GM08714 (cell line): Measurements from ENCODE around the gene HIVEP3.

Experiments used
- H3K4me3 ChIP-seq: fragments of 200-500 bp; sonication (Bioruptor generic); 2 replicates; pipeline ENCODE4 v1.5.1; 2014; ENCODE audit warnings: mild to moderate bottlenecking, low read length, inconsistent platforms
- ZNF274 ChIP-seq: IDR thresholded peaks from 2 replicates; pipeline ENCODE4 v1.6.1; 2012; ENCODE audit warnings: mild to moderate bottlenecking, low read depth, low read length

HIVEP3 gene

DNA sequence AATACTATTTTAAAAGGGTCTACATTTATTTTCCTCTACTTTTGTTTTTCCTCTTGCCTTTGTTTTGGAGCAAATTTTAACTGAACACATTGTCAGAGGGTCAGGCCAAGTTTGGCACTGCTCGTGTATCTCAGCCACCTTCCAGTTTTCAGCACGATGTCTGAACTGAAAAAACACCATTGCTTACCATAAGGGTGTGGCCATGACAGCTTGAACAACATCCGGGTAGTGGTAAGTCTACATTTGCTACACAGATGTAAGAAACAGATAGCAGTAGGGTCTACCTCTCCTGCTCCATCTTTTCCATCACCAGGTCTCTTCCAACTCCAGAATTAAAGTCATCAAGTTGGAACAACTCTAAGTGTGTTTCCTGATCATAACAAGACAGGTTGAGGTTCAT, 4.2 kb downstream of the HIVEP3 start:
- TF ChIP-seq ZNF274: no peak
- H3K4me3 ChIP-seq: no peak overlapping the region

DNA sequence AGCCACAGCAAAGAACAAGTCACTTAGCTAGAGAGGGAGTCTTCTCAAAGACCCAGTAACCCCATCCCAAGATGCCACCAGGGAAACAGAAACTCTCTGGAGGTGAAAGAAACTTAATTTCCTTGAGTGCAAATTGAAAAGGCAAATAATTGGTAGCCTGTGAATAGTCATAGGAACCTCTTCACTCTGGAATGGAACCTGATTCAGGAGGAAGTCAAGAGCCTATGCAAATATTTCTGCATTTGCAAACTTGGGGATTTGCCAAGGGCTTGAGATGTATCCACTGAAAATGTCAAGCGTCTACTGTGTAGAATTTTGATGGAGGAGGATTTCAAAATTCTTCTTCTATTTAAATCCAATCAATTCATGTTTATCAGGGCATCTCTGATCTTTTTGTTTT, 5.7 kb downstream of the HIVEP3 start:
- no peak overlapping the region for H3K4me3 ChIP-seq
- TF ChIP-seq ZNF274: no peak

DNA sequence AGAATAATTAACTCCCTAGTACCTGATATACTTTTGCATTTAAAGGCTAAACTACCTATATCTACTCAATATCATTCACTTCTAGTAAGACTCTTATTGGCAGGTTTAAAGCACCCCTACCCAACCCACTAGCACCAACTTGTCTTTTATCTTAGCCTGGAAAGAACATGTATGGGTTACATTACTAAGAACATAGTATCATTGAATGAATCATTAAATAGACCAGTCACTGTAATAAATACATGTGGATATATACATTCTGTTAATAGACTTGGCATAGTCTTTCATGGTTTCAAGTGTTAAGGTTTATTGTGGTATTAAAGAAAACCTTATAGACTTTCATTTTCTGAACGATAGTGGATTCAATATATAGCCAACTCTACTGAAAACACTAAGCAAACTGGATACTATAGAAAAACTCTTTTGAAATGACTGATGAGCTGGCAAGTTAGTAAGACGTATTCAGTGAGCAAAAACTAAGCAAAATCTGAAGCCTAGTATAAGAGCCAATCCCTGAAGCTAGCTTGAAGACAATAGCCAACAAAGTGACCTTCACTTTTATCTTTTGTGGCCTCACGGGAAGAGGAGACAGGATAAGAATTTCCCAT, 10.3 kb downstream of the HIVEP3 start:
- no peak for TF ChIP-seq ZNF274
- no peak overlapping the region for H3K4me3 ChIP-seq

DNA sequence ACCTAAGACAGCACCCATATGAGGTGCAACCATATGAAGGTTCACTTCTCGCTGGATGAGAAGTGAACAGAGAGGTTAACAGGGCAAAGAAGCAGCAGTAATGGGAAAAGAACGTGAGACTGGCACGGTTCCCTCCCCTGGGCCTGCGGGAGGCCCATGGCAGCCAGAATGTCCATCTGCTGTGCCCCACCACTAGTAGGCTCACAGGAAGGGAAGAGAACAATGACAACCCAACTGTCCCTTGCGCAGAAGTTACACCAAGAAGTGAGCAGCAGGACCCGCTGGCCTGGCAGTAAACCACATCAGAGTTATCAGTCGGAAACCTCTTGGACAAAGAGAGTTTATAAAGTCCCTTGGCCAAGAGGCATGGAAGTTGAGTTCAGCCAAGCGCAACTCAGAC, 11.3 kb downstream of the HIVEP3 start:
- no peak overlapping the region for H3K4me3 ChIP-seq
- TF ChIP-seq ZNF274: no peak

DNA sequence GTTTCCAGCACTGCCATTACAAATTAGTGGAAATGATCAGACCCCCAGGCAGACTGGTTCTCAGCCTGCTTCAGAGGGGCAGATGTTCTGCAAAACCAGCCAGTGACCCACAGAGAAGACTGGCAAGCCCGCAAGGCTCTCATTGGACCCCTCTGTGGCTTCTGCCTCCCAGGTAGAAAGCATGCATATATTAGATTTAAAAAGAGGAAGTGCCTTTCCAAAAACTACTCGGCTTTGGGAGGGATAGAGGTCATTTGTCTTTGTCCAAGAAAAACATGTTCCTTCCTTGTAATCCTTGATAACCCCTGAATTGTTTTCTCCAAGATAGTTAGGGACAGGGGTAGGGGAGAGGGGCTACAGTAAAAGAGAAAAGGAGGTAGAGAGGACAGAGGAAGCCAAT, 11.8 kb downstream of the HIVEP3 start:
- H3K4me3 ChIP-seq: no peak overlapping the region
- TF ChIP-seq ZNF274: no peak

DNA sequence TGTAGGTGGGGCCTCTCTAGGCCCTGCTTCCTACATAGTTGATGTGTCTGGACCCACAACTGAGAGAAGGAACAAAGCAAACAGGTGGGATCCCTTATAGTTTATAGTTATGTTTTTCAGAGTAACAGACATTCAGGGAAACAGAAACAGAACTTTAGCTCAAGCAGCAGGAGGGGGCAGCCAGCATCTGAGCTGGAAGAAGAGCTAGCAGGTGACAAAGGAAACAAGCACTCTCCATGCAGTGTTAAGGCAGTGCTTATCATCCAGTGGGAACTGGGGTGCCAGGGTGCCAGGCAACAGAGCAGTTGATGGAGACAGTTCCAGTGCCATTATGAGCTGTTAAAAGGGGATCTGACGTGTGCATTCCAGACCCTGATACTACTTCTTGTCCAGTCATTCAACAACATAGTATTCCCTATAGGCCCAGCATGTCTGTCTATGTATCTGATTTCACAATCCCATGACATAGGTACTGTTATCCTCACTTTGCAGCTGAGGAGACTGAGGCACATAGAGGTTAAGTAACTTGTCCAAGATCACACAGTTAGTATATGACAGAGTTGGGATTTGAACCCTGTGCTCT, 13.5 kb downstream of the HIVEP3 start:
- H3K4me3 ChIP-seq: no peak overlapping the region
- TF ChIP-seq ZNF274: no peak

DNA sequence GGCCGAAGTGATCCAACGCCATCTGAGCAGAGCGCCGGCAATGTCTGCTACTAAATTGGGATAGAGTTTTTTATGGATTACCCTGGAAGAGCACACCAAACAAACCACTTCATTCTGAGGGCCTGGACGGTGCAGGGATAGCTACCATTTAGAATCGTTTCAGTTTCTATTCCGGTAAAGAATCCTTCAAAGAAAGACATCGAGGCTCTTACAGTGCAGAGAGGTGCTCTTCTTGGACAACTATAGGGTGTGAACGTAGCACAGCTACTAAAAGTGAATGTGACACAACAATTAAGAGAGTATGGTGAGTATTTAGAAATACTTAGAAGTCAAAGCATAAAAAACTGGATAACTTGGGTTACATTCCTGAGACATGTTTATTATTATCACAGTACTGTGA, 16.1 kb downstream of the HIVEP3 start:
- H3K4me3 ChIP-seq: no peak overlapping the region
- no peak for TF ChIP-seq ZNF274

DNA sequence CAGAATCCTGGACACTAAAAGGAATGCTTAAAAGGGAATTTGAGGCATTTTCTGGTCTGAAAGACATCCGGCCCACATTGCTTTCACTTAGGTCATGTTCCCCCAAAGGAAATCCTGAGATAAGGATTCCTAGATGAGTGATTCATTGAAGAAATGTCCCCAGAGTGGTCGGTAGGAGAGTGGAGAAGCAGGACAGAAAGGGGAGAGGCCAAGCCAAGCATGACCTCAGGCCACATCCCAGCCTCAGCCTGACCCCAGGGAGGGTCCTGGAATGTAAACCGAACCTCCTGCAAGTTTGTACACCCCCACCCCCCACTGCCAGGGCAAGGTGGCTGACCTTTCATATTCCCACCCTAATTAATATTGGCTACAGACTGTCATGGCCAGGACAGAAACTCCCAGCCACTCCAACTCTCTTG, 16.6 kb downstream of the HIVEP3 start:
- TF ChIP-seq ZNF274: no peak
- H3K4me3 ChIP-seq: no peak overlapping the region

DNA sequence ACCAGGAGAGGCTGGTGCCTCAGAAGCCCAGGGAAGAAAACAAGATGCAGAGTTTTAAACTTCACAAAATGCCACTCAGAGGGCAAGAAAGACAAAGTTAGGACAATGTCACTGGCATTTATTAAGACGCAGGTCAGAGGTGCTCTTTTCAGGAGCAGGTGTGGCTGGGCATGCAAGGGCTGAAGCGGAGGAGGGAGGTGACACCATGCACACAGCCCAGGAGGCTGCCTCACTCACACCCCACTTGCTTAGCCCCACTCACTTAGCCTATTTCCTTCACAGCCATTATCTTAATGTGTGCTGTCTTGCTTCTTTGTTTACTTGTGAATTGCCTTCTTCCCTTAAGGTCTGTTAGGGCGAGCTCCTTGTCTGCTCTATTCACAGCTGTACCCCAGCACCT, 17.2 kb downstream of the HIVEP3 start:
- no peak overlapping the region for H3K4me3 ChIP-seq
- TF ChIP-seq ZNF274: no peak

DNA sequence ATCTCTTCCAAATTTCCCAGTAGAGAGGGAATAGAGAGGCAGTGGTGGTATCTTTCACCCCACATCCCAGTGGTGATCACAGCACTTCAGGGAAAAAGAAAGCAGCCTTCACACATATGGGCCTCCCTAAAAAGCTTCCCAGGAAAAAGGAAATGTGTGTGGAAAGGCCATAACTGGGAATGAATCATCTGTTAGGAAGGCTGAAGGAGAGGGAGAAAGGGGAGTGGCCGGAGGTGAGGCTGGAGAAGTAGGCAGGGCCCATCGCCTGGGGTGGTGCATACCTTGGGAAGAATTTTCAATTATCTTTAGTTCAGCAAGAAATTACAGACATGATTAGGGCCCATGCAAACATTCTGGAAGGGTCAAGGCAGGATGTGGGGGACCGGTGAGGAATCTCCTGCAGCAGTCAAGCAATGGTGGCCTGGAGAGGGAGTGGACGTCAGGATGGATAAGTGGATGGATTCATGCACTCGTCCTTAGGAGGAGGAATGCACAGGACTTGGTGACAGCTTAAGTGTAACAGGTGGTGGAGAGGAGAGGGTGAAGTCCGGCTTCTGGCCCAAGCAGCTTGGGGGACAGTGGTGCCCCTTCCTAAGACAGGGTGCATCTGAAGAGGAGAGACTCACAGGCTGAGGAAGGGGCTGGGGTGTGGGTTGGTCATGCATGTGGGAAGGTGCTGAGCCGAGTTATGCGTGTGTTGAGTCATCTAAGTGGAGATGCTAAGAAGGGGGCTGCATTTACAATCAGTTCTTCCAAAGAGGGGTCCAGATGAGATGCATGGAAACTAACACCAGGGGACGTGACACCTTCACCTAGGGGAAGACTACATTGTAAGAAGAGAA, 17.9 kb downstream of the HIVEP3 start:
- no peak overlapping the region for H3K4me3 ChIP-seq
- TF ChIP-seq ZNF274: no peak

DNA sequence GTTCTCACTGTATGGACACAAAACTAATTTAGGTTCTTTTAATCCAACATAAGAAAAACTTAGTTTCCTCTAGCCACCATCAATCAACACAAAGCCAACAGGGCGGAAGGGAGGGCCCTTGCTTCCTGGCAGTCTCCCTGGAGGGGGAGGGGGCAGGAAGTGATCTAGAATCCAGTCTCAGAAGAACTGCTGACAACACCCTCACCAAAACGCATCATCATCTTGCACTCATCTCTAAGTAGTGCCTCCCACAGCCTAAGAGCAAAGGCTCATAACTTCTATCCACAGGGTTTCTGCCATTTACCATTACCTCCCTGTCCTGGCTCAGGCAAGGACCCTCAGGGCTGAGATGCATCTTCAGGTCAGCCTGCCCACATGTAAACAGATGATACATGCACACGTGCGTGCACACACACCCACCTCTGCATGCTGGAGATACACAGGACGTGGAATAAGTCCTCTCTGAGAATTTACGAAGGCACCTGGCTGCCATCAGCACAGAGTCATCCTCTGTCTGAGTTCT, 20.5 kb downstream of the HIVEP3 start:
- TF ChIP-seq ZNF274: no peak
- no peak overlapping the region for H3K4me3 ChIP-seq

DNA sequence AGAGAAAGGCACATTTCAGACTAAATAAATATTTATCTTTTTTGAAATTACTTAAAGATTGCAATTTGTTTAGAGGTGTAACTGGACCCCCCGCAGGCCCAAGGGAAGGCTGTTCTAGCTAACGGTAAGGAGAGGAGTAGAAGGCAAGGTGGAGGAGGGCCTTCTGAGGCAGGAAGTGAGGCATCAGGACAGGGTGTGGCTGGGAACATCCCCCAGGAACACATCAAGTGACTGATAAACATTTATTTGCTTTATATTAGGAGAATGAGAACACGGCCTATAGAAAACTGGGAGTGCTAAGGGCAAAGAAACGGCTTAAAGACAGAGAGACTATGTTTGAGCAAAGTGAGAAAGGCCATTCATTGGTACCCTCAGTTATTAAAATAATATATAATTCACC, 23.2 kb downstream of the HIVEP3 start:
- H3K4me3 ChIP-seq: no peak overlapping the region
- no peak for TF ChIP-seq ZNF274

DNA sequence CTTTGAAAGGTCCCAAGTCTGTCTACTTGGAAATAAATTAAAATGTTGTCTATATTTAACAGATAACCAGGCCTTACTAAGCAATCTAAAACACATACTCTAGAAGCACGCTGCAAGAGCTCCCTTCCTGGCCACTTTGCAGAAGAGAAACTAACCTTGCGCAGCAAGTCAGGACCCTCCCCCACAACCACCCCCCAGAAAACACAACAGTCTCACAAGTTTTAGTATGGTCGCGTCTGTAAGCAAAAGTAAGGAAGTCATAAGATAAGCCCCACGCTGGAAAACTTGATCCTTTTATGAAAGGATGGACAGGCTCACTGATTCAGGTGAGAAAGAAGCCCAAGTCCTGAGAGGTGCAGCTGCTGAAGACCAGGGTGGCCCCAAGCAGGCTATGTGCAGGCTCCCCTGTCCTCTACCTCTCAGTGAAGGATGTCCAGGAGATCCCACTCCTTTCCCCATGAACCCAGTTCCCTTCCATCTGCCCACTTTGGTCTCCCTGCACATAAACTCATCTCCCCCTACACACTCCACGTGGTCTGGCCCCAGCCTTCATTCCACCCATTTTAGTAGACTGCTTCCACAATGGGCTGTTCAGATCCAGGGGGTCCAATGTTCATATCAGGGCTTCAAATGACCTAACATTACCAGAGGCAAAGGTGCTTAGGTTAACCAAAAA, 23.8 kb downstream of the HIVEP3 start:
- no peak for TF ChIP-seq ZNF274

DNA sequence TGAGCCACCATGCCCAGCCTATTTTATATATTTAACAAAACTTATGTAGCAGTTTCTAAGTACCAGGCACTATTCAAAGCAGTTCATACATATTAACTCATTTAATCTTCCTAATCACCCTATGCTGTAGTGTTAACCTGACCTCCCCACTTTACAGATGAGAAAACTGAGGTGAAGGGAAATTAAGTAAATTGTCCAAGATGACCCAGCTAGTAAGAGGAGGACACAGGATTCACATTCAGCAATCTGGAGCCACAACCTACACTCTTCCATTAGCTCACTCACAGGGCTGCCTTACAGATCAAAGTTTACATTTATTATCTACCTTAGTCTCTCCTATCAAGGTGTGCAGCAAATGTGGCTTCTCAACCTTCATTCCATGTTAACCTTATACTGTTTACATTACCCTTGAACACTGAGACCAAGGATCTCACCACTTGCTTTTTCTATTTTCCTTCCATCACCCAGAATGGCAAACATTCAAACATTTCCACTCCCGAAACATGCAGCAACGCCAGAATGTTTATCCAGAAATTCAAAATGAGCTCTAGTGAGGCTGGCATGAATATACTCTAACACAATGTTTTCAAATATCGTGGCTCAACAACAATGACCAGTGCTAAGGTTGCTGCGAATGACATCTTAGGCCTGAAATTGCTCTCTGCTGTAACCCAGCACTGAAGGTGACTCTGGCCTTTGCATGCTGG, 24.5 kb downstream of the HIVEP3 start:
- no peak for TF ChIP-seq ZNF274
- no peak overlapping the region for H3K4me3 ChIP-seq

More for the DNA sequence above, 23.8 kb downstream of the HIVEP3 start:
- H3K4me3 ChIP-seq: no peak overlapping the region
